GM18511 (cell line): ENCODE data around the gene CNNM2.

Source experiments
- ATAC-seq: cut with Tn5 transposase; IDR thresholded peaks from one replicate; pipeline ENCODE4 v1.9.1; 2021; ENCODE audit warnings: mild to moderate bottlenecking, moderate library complexity; ENCODE audit not compliant: unreplicated experiment

Gene CNNM2

GRCh38 chr10:102917962-102918816, at the start of gene CNNM2:
Gene CNNM2 (plus strand): TSS chr10:102918294. CDS start chr10:102918481, 187 bp downstream.
- peak; percentile 89 for ATAC-seq

GRCh38 chr10:102868911-102869257, 49.2 kb upstream of the CNNM2 start:
- ATAC-seq, result no peak

GRCh38 chr10:102869258-102870198, 48.6 kb upstream of the CNNM2 start, which contains the start of gene AS3MT:
Gene AS3MT (plus strand): TSS chr10:102869470. CDS start chr10:102869593, 123 bp downstream.
- ATAC-seq, result no peak

GRCh38 chr10:102870221-102870620, 47.9 kb upstream of the CNNM2 start:
- ATAC-seq, result no peak

GRCh38 chr10:102872163-102872562, 45.9 kb upstream of the CNNM2 start:
- ATAC-seq, result no peak

- ATAC-seq, result no peak
These were observed 41.3 kb upstream of the CNNM2 start for GRCh38 chr10:102876747-102877153.

- ATAC-seq, result no peak
These were observed 39.5 kb upstream of the CNNM2 start for GRCh38 chr10:102878629-102879028.

GRCh38 chr10:102880256-102880655, 37.8 kb upstream of the CNNM2 start:
- no peak for ATAC-seq

- no peak for ATAC-seq
These were observed 30.0 kb upstream of the CNNM2 start for GRCh38 chr10:102888048-102888447.

- ATAC-seq, result no peak
These were observed 23.5 kb upstream of the CNNM2 start for GRCh38 chr10:102894466-102895213.

- ATAC-seq, result no peak
These were observed 18.1 kb upstream of the CNNM2 start for GRCh38 chr10:102900006-102900405.

- ATAC-seq, result no peak
These were observed 13.7 kb upstream of the CNNM2 start for GRCh38 chr10:102904346-102904745.

GRCh38 chr10:102906507-102906906, 11.6 kb upstream of the CNNM2 start:
- no peak for ATAC-seq

- no peak for ATAC-seq
These were observed 3.3 kb upstream of the CNNM2 start for GRCh38 chr10:102914781-102915180.

- ATAC-seq, result no peak
These were observed 1.9 kb upstream of the CNNM2 start for GRCh38 chr10:102916173-102916572.

- peak; percentile 49 for ATAC-seq
These were observed 656 bp upstream of the CNNM2 start for GRCh38 chr10:102917314-102917961.

GRCh38 chr10:102918817-102919245, 737 bp downstream of the CNNM2 start:
- peak; percentile 1 for ATAC-seq

- ATAC-seq, result no peak
These were observed 1.3 kb downstream of the CNNM2 start for GRCh38 chr10:102919246-102919959.

GRCh38 chr10:102919992-102920739, 2.1 kb downstream of the CNNM2 start:
- ATAC-seq, result no peak
